ENCODE measurements around the gene FARSA.

The FARSA gene

GRCh38 chr19:12944104-12944674 is 10.7 kb upstream of the FARSA start:
- no peaks in the 10 kb centered on the region for H3K27me3 ChIP-seq (ENCODE audit: low read depth, low read length)
- no peak for TF ChIP-seq EZH2phosphoT487 (IDR thresholded peaks at IDR 0.05; ENCODE audit: low read depth)
- TF ChIP-seq CTCF (IDR thresholded peaks at IDR 0.05; ENCODE audit: low read depth, low read length), result no peak
- peaks cover 75% of the 10 kb centered on the region for H3K79me2 ChIP-seq (ENCODE audit: low read length)
- H3K9ac ChIP-seq (ENCODE audit: low read length), result peak overlapping the region; percentile 42; the same call in 1 of the 2 replicates
- H3K4me3 ChIP-seq (ENCODE audit: low read length), result peak overlapping the region; percentile 56
- H2AFZ ChIP-seq (ENCODE audit: low read depth, low read length), result no peak overlapping the region
- H3K9me3 ChIP-seq (ENCODE audit: insufficient read depth, low read length), result no peaks in the 10 kb centered on the region
- H3K4me1 ChIP-seq (ENCODE audit: low read length), result peaks cover 68% of the 10 kb centered on the region
- H3K4me2 ChIP-seq (ENCODE audit: low read length), result peak overlapping the region; percentile 65
- peak overlapping the region; percentile 90 for H3K27ac ChIP-seq (ENCODE audit: low read length)
- peaks cover 82% of the 10 kb centered on the region for H3K36me3 ChIP-seq (replicated peaks; ENCODE audit: low read depth, low read length)
- H4K20me1 ChIP-seq (ENCODE audit: insufficient read depth, low read length), result peaks cover 33% of the 10 kb centered on the region

GRCh38 chr19:12943437-12944044 is 10.0 kb upstream of the FARSA start:
- Histone ChIP-seq H2AFZ (ENCODE audit: low read depth, low read length) (no peak overlapping the region), H3K9me3 (ENCODE audit: insufficient read depth, low read length) (no peaks in the 10 kb centered on the region), H3K27me3 (ENCODE audit: low read depth, low read length) (no peaks in the 10 kb centered on the region), H3K4me1 (ENCODE audit: low read length) (peaks cover 68% of the 10 kb centered on the region), H4K20me1 (ENCODE audit: insufficient read depth, low read length) (peaks cover 39% of the 10 kb centered on the region), H3K9ac (ENCODE audit: low read length) (no peak overlapping the region), H3K27ac (ENCODE audit: low read length) (peak overlapping the region; percentile 90), H3K36me3 (replicated peaks; ENCODE audit: low read depth, low read length) (peaks cover 82% of the 10 kb centered on the region), H3K79me2 (ENCODE audit: low read length) (peaks cover 75% of the 10 kb centered on the region), H3K4me3 (ENCODE audit: low read length) (0 out of 2 replicates have a peak overlapping the region, but pooled peaks have one; percentile 10), H3K4me2 (ENCODE audit: low read length) (peak overlapping the region; percentile 29)
- no peak for TF ChIP-seq CTCF (IDR thresholded peaks at IDR 0.05; ENCODE audit: low read depth, low read length)
- no peak for TF ChIP-seq EZH2phosphoT487 (IDR thresholded peaks at IDR 0.05; ENCODE audit: low read depth)

GRCh38 chr19:12940897-12941296 is 7.4 kb upstream of the FARSA start:
- Histone ChIP-seq H3K27ac (ENCODE audit: low read length) (peak overlapping the region; percentile 88), H3K4me3 (ENCODE audit: low read length) (peak overlapping the region; percentile 96), H3K4me1 (ENCODE audit: low read length) (peaks cover 75% of the 10 kb centered on the region), H4K20me1 (ENCODE audit: insufficient read depth, low read length) (peaks cover 32% of the 10 kb centered on the region), H3K27me3 (ENCODE audit: low read depth, low read length) (no peaks in the 10 kb centered on the region), H3K4me2 (ENCODE audit: low read length) (peak overlapping the region; percentile 98), H3K79me2 (ENCODE audit: low read length) (peaks cover 51% of the 10 kb centered on the region), H3K9ac (ENCODE audit: low read length) (no peak overlapping the region), H2AFZ (ENCODE audit: low read depth, low read length) (no peak overlapping the region), H3K36me3 (replicated peaks; ENCODE audit: low read depth, low read length) (peaks cover 59% of the 10 kb centered on the region), H3K9me3 (ENCODE audit: insufficient read depth, low read length) (no peaks in the 10 kb centered on the region)
- no peak for TF ChIP-seq CTCF (IDR thresholded peaks at IDR 0.05; ENCODE audit: low read depth, low read length)
- TF ChIP-seq EZH2phosphoT487 (IDR thresholded peaks at IDR 0.05; ENCODE audit: low read depth), result no peak

GRCh38 chr19:12939975-12940423 is 6.5 kb upstream of the FARSA start:
- Histone ChIP-seq H3K9ac (ENCODE audit: low read length) (peak overlapping the region; percentile 100), H3K4me3 (ENCODE audit: low read length) (peak overlapping the region; percentile 96), H3K27ac (ENCODE audit: low read length) (peak overlapping the region; percentile 88), H3K36me3 (replicated peaks; ENCODE audit: low read depth, low read length) (peaks cover 54% of the 10 kb centered on the region), H3K79me2 (ENCODE audit: low read length) (peaks cover 48% of the 10 kb centered on the region), H3K27me3 (ENCODE audit: low read depth, low read length) (no peaks in the 10 kb centered on the region), H4K20me1 (ENCODE audit: insufficient read depth, low read length) (peaks cover 32% of the 10 kb centered on the region), H3K9me3 (ENCODE audit: insufficient read depth, low read length) (no peaks in the 10 kb centered on the region), H3K4me1 (ENCODE audit: low read length) (peaks cover 70% of the 10 kb centered on the region), H2AFZ (ENCODE audit: low read depth, low read length) (no peak overlapping the region), H3K4me2 (ENCODE audit: low read length) (peak overlapping the region; percentile 98)
- TF ChIP-seq EZH2phosphoT487 (IDR thresholded peaks at IDR 0.05; ENCODE audit: low read depth) (no peak), CTCF (IDR thresholded peaks at IDR 0.05; ENCODE audit: low read depth, low read length) (no peak)
